H1 (cell line): ENCODE data around the gene ZBTB7A.

Experiments used
- BRCA1 ChIP-seq: IDR thresholded peaks from 2 replicates; pipeline ENCODE4 v1.6.1; 2012; ENCODE audit warnings: low read depth, low read length, improper control_type of control experiment
- CBX5 ChIP-seq: fragments of 300-800, 300-1000 bp; sonication (generic); IDR thresholded peaks from 2 replicates; pipeline ENCODE4 v1.7.1; 2016; ENCODE audit warnings: antibody characterized with exemption, low read length, low read depth
- CEBPB ChIP-seq: IDR thresholded peaks from 2 replicates; pipeline ENCODE4 v1.6.1; 2012; ENCODE audit warnings: low read depth, low read length
- CREB1 ChIP-seq: IDR thresholded peaks from 2 replicates; pipeline ENCODE4 v1.6.1; 2012; ENCODE audit warnings: inconsistent platforms
- CTCF ChIP-seq, 3 experiments: IDR thresholded peaks; 1 replicate in 2 of 3; 2 replicates in 1 of 3; pipeline versions ENCODE4 v1.5.1 to v1.6.1; 2011; ENCODE audit warnings: low read length in 3 of 3, mild to moderate bottlenecking in 3 of 3, inconsistent platforms in 2 of 3, low read depth in 1 of 3, moderate library complexity in 1 of 3; ENCODE audit not compliant: insufficient read depth in 1 of 3; ENCODE audit errors: control extremely low read depth in 1 of 3

GRCh38 chr19:4086411-4086867, 19.7 kb upstream of the ZBTB7A start:
- TF ChIP-seq CBX5 (no peak), BRCA1 (no peak), CREB1 (no peak), CTCF (IDR thresholded peaks at IDR 0.05; ENCODE audit: control extremely low read depth in 1 of 3, insufficient read depth in 1 of 3, low read depth in 1 of 3, low read length in 3 of 3) (no peak), CEBPB (no peak)
